GM06990 (cell line): ENCODE results near the gene GALNT13.

ENCODE experiments used
- DNase-seq: peaks from one replicate; pipeline ENCODE4 v3.0.0-alpha.2; 2011; ENCODE audit not compliant: insufficient read length; ENCODE audit errors: extremely low read depth
- H3K27me3 ChIP-seq: replicated peaks from 2 replicates; pipeline ENCODE4 v1.6.0; 2011; ENCODE audit warnings: low read length; ENCODE audit not compliant: control insufficient read depth, insufficient read depth
- H3K36me3 ChIP-seq: 2 replicates; pipeline ENCODE4 v1.5.1; 2011; ENCODE audit warnings: low read length; ENCODE audit not compliant: control insufficient read depth, insufficient read depth
- H3K4me3 ChIP-seq: replicated peaks from 2 replicates; pipeline ENCODE4 v1.5.1; 2011; ENCODE audit warnings: low read depth, mild to moderate bottlenecking, control low read depth, low read length
- TF ChIP-seq, protein P1 (sequence below): IDR thresholded peaks from 2 replicates; pipeline ENCODE4 v1.5.1; 2011; ENCODE audit warnings: low read length, control low read depth, mild to moderate bottlenecking, inconsistent platforms; ENCODE audit not compliant: insufficient read depth, poor library complexity, severe bottlenecking

GALNT13 gene

DNA sequence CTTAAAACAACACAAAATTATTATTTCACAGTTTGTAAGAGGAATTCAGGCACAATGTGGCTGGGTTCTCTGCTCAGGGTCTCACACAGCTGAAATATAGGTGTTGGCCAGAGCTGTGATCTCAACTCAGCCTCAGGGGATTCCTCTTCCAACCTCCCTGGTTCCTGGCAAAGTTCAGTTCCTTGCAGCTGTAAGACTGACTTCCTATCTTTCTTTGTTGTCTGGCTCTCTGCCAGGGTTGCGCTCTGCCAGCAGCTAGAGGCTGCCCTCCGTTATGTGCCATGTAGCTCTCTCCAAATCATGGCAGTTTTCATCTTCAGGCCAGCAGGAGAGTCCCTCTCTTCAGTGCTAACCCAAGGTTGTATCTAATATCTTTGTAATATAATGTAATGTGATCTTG is 554.3 kb downstream of the GALNT13 start:
- TF ChIP-seq, protein P1, sequence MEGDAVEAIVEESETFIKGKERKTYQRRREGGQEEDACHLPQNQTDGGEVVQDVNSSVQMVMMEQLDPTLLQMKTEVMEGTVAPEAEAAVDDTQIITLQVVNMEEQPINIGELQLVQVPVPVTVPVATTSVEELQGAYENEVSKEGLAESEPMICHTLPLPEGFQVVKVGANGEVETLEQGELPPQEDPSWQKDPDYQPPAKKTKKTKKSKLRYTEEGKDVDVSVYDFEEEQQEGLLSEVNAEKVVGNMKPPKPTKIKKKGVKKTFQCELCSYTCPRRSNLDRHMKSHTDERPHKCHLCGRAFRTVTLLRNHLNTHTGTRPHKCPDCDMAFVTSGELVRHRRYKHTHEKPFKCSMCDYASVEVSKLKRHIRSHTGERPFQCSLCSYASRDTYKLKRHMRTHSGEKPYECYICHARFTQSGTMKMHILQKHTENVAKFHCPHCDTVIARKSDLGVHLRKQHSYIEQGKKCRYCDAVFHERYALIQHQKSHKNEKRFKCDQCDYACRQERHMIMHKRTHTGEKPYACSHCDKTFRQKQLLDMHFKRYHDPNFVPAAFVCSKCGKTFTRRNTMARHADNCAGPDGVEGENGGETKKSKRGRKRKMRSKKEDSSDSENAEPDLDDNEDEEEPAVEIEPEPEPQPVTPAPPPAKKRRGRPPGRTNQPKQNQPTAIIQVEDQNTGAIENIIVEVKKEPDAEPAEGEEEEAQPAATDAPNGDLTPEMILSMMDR = no peak
- Histone ChIP-seq H3K4me3 (no peak overlapping the region), H3K36me3 (no peaks in the 10 kb centered on the region), H3K27me3 (no peaks in the 10 kb centered on the region)
- no peak for DNase-seq

DNA sequence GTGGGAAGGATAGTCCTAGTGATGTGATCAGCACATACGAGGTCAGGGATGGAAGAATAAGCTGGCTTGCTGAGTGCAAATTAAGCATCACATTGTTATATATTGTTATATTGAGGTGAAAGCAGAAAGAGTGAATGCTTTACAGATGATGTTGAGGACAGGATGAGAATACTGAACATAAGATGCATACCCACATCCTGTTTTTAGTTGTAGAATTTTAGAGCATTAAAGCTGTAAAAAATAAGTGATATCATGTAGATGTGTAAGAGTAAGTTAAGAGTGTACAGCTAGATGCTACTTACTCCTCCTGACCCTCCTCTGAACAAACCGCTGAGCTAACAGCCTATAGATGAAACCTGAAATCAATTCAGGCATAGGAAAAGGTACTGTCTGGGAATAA is 555.7 kb downstream of the GALNT13 start:
- Histone ChIP-seq H3K36me3 (no peaks in the 10 kb centered on the region), H3K4me3 (no peak overlapping the region), H3K27me3 (no peaks in the 10 kb centered on the region)
- TF ChIP-seq, protein P1 = no peak
- DNase-seq = no peak

DNA sequence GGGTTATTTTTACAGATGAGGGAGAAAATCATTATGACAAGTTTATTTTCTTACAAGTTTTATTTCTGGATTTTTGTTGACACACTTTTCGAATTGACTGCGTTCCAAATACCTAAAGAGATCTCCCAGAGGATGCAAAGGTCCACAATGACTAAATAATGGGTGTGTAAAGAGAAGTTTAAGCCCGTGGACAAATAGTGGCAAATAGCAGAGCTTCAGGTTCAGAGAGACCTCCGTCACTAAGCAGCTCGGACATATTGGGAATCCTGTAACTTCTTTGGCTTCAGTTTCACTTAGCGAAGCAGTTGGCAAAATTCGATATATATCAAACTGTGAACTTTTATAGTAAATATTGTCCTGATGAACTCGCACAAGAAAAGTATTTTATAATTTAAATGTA is 556.3 kb downstream of the GALNT13 start:
- Histone ChIP-seq H3K36me3 (no peaks in the 10 kb centered on the region), H3K27me3 (no peaks in the 10 kb centered on the region), H3K4me3 (no peak overlapping the region)
- TF ChIP-seq, protein P1 = no peak
- DNase-seq = no peak

DNA sequence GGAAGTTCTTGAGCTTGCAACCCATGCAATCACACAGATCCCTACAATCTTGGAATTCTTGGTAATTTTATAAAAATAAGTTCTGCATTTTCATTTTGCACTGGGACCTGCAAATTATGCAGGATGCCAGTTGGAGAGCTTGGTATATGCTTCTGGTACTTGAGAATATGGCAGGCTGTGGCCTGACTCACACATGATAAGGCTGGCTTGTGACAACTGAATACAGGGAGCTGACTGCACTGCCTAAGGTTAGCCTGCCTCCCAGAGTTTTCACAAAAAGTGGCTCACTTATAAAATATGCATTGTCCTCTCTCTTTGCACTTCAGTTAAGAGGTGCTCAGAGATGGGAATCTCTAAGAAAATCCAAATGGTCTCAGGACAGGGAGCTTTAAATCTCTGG is 561.3 kb downstream of the GALNT13 start:
- Histone ChIP-seq H3K36me3 (no peaks in the 10 kb centered on the region), H3K27me3 (no peaks in the 10 kb centered on the region), H3K4me3 (no peak overlapping the region)
- no peak for DNase-seq
- TF ChIP-seq, protein P1 = no peak

DNA sequence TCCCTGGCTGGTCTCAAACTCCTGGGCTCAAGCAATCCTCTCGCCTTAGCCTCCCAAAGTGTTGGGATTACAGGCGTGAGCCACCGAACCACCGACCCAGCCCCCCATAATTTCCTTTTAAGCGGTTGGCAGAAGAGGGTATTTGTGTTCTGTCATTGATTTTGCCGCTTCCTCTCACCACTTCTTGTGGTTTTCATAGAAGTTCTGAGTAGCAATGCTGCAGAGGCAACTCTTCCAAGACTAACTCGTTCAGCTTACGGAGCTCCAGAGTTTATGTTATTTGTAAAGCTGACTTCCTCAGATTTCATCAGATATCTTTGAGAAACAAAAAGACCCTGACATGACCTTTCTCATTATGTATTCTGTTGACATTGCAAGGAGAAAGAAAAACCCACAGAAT is 565.4 kb downstream of the GALNT13 start:
- H3K4me3 ChIP-seq = no peak overlapping the region
- H3K27me3 ChIP-seq = no peaks in the 10 kb centered on the region
- DNase-seq = no peak
- H3K36me3 ChIP-seq = no peaks in the 10 kb centered on the region
- TF ChIP-seq, protein P1 = no peak

DNA sequence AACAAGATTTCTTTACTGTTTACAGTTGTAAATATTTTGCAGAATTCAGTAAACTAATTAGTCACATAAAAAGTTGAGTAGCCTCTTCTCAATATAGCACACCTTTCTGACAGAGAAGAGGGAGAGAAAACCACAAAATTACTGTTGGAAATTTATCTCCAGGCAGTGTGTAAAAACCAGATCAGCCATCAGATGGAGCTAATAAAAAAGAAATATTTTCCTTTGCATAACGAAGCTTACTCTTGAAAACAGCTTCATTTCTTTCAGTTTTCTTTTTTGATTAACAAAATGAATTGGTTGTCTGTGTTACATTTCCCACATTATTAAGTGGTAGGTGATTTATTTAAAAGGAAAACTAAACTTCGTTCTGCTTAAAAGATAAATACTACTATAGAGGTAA is 567.4 kb downstream of the GALNT13 start:
- Histone ChIP-seq H3K4me3 (no peak overlapping the region), H3K27me3 (no peaks in the 10 kb centered on the region), H3K36me3 (no peaks in the 10 kb centered on the region)
- TF ChIP-seq, protein P1 = no peak
- no peak for DNase-seq
